Activated CD4-positive, CD25-positive, alpha-beta regulatory T cell treated with anti-CD3 and anti-CD28 coated beads, Interleukin-2, amount 50 U/mL, for 72 hours (primary cell): ENCODE data around the gene CCDC28A.
"Not testable (repeated sequence)": the region's sequence is repeated elsewhere in the genome, so short reads cannot be mapped to it uniquely, and the experiment has no call there.

Experiments
- DNase-seq: peaks from one replicate; pipeline ENCODE4 v3.0.0; 2021

The CCDC28A gene

GRCh38 chr6:138773177-138774091 lies at the start of gene CCDC28A:
TSS of gene CCDC28A (plus strand) at chr6:138773769. CDS start at chr6:138776121, 2,352 bp downstream.
- peak; percentile 89 for DNase-seq

GRCh38 chr6:138724015-138724414 lies 49.6 kb upstream of the CCDC28A start:
- no peak for DNase-seq

GRCh38 chr6:138726066-138726756 lies 47.4 kb upstream of the CCDC28A start:
- DNase-seq = no peak

GRCh38 chr6:138726757-138727097 lies 46.8 kb upstream of the CCDC28A start:
- DNase-seq = no peak

- DNase-seq = no peak
These were observed 46.4 kb upstream of the CCDC28A start for GRCh38 chr6:138727182-138727581.

GRCh38 chr6:138728662-138729061 lies 44.9 kb upstream of the CCDC28A start:
- DNase-seq = no peak

GRCh38 chr6:138730037-138730436 lies 43.5 kb upstream of the CCDC28A start:
- DNase-seq = not testable (repeated sequence)

GRCh38 chr6:138734585-138734984 lies 39.0 kb upstream of the CCDC28A start:
- DNase-seq = no peak

GRCh38 chr6:138736640-138737039 lies 36.9 kb upstream of the CCDC28A start:
- no peak for DNase-seq

GRCh38 chr6:138752017-138752416 lies 21.6 kb upstream of the CCDC28A start:
- DNase-seq = no peak

GRCh38 chr6:138757136-138757535 lies 16.4 kb upstream of the CCDC28A start:
- DNase-seq = no peak

- no peak for DNase-seq
These were observed 7.5 kb upstream of the CCDC28A start for GRCh38 chr6:138765896-138766655.

- DNase-seq = no peak
These were observed 4.4 kb upstream of the CCDC28A start for GRCh38 chr6:138769102-138769676.

- no peak for DNase-seq
These were observed 883 bp upstream of the CCDC28A start for GRCh38 chr6:138772596-138773176.

GRCh38 chr6:138774370-138774769 lies 801 bp downstream of the CCDC28A start:
- DNase-seq = no peak

GRCh38 chr6:138776659-138777058 lies 3.1 kb downstream of the CCDC28A start:
- no peak for DNase-seq

- DNase-seq = no peak
These were observed 4.8 kb downstream of the CCDC28A start for GRCh38 chr6:138778331-138778730.

- no peak for DNase-seq
These were observed 8.7 kb downstream of the CCDC28A start for GRCh38 chr6:138782243-138782642.

GRCh38 chr6:138785079-138785478 lies 11.5 kb downstream of the CCDC28A start:
- no peak for DNase-seq

- no peak for DNase-seq
These were observed 12.4 kb downstream of the CCDC28A start for GRCh38 chr6:138785980-138786379.

- DNase-seq = no peak
These were observed 13.6 kb downstream of the CCDC28A start for GRCh38 chr6:138787138-138787537.

GRCh38 chr6:138795809-138796603 lies 22.4 kb downstream of the CCDC28A start, which contains the start of gene ECT2L:
TSS of gene ECT2L (plus strand) at chr6:138796087. CDS start at chr6:138813275, 17,188 bp downstream.
- no peak for DNase-seq
